ENCODE data around the gene TP53I11.
A peak's percentile ranks its signal among the peaks of the same experiment; 100 is the strongest.

TP53I11 gene

GRCh38 chr11:44939673-44940395 lies 10.8 kb downstream of the TP53I11 start:
- DNase-seq (ENCODE audit: low spot score): no peak

DNA sequence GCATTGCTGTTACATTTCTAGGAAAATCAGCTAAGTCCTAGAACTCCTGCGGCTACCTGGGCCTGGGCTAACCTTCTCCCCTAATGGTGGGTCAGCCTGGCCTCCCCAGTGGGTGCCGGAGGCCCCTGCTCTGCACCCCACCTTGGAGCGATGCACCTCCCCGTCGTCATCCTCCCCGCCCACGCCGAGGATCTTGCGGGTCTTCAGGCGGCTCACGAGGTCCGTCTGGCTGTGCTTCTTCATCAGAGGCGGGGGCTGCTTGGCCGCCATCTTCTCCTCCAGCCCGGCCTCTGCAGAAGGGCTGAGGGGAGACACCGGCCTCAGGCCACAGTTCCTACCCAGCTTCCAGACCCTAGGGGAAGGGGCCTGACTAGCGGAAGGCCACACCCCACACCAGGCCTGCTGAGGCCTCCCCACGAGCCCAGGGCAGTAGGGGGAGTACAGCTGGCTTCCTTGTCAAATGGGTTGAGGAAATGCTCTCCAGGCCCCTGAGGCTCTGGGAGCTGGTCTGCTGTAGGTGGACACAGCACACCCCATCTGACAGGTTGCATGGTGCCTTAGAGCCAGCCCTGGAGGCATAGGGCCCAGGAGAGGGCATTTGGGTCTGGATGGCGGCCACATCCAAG lies 12.5 kb downstream of the TP53I11 start:
- DNase-seq (ENCODE audit: low spot score): no peak

- DNase-seq (ENCODE audit: low spot score): no peak
These were observed 13.6 kb downstream of the TP53I11 start for GRCh38 chr11:44936951-44937543.

DNA sequence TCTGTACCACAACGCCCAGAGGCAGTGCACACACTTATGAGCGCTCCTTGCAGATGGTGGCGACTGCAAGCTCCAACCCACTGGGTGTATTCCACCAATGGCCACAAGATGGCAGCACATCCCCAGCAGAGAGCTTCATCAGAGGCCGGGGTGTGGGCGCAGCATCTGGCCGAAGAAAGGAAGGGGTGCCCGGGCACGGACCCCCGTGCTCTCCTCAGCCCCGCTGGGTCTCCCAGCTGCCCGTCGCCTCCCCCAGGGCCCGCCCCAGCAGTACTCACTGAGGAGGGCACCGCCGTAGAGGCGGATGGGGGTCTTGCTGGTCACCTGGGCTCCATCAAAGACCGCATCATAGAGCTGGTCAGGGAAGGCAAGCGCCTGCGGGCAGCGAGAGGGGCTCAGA lies 14.2 kb downstream of the TP53I11 start:
- DNase-seq (ENCODE audit: low spot score): peak; percentile 87

- no peak for DNase-seq (ENCODE audit: low spot score)
These were observed 15.9 kb downstream of the TP53I11 start for GRCh38 chr11:44934735-44935250.

- DNase-seq (ENCODE audit: low spot score): no peak
These were observed 16.6 kb downstream of the TP53I11 start for GRCh38 chr11:44934110-44934509.

GRCh38 chr11:44931466-44931865 lies 19.2 kb downstream of the TP53I11 start:
- no peak for DNase-seq (ENCODE audit: low spot score)

GRCh38 chr11:44930588-44931302 lies 19.9 kb downstream of the TP53I11 start:
- DNase-seq (ENCODE audit: low spot score): no peak

DNA sequence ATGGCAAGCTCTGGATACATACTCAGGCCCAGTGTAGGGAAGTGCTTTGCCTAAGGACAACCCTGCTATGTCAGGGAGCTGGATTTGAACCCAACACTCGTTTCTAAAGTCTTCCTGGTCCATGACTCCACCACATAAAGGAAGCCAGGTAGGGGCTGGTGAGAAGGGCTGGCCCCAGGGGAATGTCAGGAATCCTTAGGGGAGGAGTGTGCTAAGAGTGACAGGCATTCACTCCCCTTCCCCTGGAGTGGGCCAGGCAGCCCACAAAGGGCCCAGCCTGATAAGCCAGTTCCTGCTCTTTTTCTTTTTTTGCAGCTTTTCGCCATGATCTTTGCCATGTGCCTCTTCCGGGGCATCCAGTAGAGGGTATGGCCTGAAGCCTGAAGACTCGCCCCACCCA lies 21.9 kb downstream of the TP53I11 start:
- no peak for DNase-seq (ENCODE audit: low spot score)

- no peak for DNase-seq (ENCODE audit: low spot score)
These were observed 22.5 kb downstream of the TP53I11 start for GRCh38 chr11:44928144-44928543.

DNA sequence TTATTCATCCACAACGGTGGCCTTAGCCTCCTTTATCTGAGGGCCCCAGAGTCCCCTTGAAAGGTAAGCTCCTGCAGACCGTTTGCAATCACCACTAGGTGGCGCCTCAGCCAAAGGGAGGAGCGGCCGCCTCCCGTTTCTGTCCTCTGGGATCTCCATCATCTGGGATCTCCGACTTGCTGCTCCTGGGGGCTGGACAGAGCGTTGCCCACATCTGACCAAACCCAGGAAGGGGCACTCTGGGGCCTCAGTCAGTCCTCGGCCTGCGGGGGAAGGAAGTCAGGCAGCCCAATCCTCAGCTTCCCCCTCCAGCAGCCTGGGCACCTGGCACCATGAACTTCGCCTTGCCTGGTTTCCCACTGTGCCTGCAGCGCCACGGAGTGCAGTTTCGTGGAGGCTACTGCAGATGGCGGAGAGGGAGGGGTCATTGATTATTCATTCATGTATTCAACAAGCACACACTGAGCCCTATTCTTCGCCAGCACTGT lies 23.5 kb downstream of the TP53I11 start:
- peak; percentile 92 for DNase-seq (ENCODE audit: low spot score)

DNA sequence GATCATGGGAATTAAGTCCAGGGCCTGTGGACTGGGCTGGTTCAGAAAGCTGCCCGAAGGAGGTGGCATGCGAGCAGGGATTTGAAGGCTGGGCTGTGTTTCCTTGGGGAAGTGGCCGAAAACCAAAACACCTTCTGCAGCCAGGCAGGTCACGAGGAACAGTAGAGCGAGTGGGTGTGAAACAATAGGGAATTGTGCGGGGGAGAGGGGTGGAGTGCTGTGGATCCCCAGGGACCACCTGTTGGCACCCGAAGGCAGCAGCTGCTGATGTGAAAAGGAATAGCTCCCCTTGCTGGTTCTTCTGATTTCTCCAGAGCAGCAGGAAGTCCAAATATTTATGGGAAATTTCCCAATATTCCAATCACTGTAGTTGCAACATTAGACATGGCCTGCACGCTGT lies 24.6 kb downstream of the TP53I11 start:
- DNase-seq (ENCODE audit: low spot score): no peak

DNA sequence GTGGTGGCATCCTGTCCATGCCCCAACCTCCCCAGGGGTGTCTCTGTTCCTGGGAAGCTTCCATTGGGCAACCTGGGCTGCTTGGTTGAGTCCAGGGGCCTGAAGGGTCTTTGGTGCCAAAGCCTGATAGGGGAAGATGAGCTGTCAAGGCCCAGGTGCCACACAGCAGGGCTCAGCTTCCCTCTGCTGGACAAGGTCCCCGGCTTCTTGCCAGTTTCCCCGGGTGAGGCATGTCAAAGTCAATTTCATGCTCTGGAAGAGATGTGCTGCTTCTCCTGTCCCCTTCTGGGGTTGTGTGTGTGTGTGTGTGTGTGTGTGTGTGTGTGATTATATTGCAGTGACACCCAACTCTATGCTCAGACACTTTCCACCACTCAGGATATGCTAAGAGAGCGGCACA lies 26.9 kb downstream of the TP53I11 start:
- DNase-seq (ENCODE audit: low spot score): no peak

DNA sequence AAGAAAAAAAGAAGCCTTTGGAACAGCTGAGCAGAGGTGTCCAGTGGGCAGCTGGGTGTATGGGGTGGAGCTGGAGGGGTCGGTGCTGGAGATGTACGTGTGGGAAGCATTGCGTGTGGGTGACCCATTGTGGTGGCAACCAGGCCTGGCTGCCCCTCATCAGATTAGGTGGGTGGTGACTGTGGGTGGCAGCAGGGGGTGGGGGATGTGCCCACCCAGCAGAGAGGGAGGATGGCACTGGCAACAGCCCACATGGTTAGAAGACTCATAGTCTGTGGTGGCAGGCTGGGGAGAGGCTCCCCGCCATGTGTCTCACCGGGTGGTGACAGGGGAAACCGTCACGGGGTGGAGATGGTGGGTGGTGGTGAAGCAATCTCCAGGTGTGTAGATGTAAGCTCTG lies 27.6 kb downstream of the TP53I11 start:
- DNase-seq (ENCODE audit: low spot score): no peak

GRCh38 chr11:44920451-44920850 lies 30.2 kb downstream of the TP53I11 start:
- DNase-seq (ENCODE audit: low spot score): no peak

DNA sequence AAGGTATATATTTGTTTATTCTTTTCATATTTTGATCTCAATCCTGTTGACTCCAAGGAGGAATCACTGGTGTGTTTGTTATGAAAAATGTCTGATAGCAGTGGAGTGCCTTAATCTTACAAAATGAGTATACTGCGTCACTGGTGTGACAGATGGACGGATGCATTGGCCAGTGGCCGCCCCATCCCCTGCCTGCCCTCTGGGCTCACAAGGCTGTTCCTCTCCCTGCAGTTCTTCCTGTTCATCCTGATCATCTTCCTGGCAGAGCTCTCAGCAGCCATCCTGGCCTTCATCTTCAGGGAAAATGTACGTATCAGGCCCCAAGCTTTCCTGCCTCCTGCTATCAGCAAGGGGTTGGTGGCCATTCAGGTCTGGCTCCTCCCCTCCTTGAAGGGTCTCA lies 32.9 kb downstream of the TP53I11 start:
- DNase-seq (ENCODE audit: low spot score): no peak

DNA sequence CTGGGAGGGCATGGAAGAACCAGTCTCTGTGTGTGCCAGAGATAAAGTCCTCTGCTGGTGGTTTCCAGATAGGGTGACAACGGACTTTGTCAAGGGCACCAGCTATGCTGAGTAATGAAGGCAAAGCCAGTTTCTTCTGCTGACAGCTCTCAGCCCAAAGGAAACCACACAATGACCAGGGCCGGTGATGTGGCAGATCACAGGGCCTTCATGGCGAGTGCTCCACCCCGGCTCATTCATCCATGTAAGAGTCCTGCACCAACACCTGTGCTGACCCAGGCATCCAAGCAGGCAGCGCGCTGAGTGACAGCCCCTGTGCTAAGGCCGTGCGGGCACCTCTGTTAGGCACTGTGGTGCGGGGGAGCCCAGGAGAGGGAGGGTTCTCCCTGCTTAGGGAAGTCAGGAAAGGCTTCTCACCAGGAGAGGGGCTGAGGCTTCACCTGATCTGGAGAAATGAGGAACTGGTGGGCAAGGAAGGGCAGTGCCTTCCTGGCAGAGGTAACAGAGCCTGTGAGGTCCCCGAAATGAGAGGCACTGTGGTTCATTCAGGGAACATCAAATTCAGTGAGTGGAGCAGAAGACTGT lies 33.8 kb downstream of the TP53I11 start:
- no peak for DNase-seq (ENCODE audit: low spot score)

- no peak for DNase-seq (ENCODE audit: low spot score)
These were observed 34.4 kb downstream of the TP53I11 start for GRCh38 chr11:44916331-44916730.

GRCh38 chr11:44915621-44916020 lies 35.1 kb downstream of the TP53I11 start:
- DNase-seq (ENCODE audit: low spot score): no peak

DNA sequence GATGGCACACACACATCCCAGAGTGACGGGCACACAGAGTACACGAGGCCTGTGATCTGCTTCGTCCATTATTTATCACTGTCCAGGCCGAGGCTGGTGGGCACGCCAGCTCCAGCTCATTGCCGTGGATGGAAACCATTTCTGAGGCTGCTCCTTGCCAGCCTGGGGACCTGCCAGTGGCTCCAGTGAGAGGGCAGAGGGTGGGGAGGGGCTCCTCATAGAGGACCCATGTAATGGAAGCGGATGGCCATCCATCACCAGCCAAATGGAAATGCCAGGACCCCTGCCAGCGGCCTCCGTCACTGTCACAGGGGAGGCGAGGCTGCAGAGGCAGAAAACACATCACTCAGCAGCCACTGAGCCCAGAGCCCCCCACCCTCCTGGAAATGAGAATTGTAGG lies 35.7 kb downstream of the TP53I11 start:
- no peak for DNase-seq (ENCODE audit: low spot score)

- no peak for DNase-seq (ENCODE audit: low spot score)
These were observed 36.6 kb downstream of the TP53I11 start for GRCh38 chr11:44914105-44914504.

GRCh38 chr11:44913502-44913901 lies 37.2 kb downstream of the TP53I11 start:
- no peak for DNase-seq (ENCODE audit: low spot score)

Data from Ammon's horn (tissue), 1 donor.